ENCODE measurements around the gene BDKRB2. TPM values are rescaled to one million over a fixed set of nuclear protein-coding genes. Genes with fewer than 3 reads are reported as not detected.

The BDKRB2 gene
- polyA plus RNA-seq, 1 donor from 2014 or later = not detected

- H3K79me2 ChIP-seq (replicated peaks; ENCODE audit: insufficient read depth, low read length) = no peaks in the 10 kb centered on the region
- H3K9me3 ChIP-seq (ENCODE audit: low read length) = no peaks in the 10 kb centered on the region
- H3F3A ChIP-seq (ENCODE audit: insufficient read depth, low read length, poor library complexity, severe bottlenecking) = no peaks in the 10 kb centered on the region
- H2AFZ ChIP-seq (ENCODE audit: low read depth, low read length) = no peak overlapping the region
- no peak overlapping the region for H3K9ac ChIP-seq (ENCODE audit: low read length)
- H3K36me3 ChIP-seq (ENCODE audit: insufficient read depth, low read length) = no peaks in the 10 kb centered on the region
- H3K4me2 ChIP-seq (ENCODE audit: low read length) = no peak overlapping the region
- H3K9me2 ChIP-seq (ENCODE audit: insufficient read depth, low read length) = no peaks in the 10 kb centered on the region
- no peak for TF ChIP-seq SMC3 (conservative IDR thresholded peaks at IDR 0.05; ENCODE audit: poor library complexity)
- no peak for TF ChIP-seq CTCF (IDR thresholded peaks at IDR 0.05; ENCODE audit: poor library complexity, severe bottlenecking)
- no peak for TF ChIP-seq EZH2 (IDR thresholded peaks at IDR 0.05; ENCODE audit: borderline replicate concordance, insufficient read depth, low read length, poor library complexity, severe bottlenecking)
- no peak for TF ChIP-seq REST (IDR thresholded peaks at IDR 0.05; ENCODE audit: borderline replicate concordance)
- no peak for TF ChIP-seq MXI1 (conservative IDR thresholded peaks at IDR 0.05; ENCODE audit: poor library complexity, severe bottlenecking)
- TF ChIP-seq EP300 (conservative IDR thresholded peaks at IDR 0.05; ENCODE audit: poor library complexity, severe bottlenecking) = no peak
- no peak for TF ChIP-seq RAD21 (conservative IDR thresholded peaks at IDR 0.05)
- TF ChIP-seq TAF1 (IDR thresholded peaks at IDR 0.05; ENCODE audit: low read depth) = no peak
- no peak for TF ChIP-seq POLR2AphosphoS5 (IDR thresholded peaks at IDR 0.05)
- no peaks in the 10 kb centered on the region for H4K20me1 ChIP-seq (ENCODE audit: insufficient read depth)
- no peak overlapping the region for H3K4me3 ChIP-seq (ENCODE audit: low read length)
- H3K27me3 ChIP-seq (ENCODE audit: insufficient read depth, low read depth, low read length) = no peaks in the 10 kb centered on the region
- no peak overlapping the region for H3K27ac ChIP-seq (ENCODE audit: low read length)
These were observed 8.3 kb downstream of the BDKRB2 start for GRCh38 chr14:96212896-96213295.

- no peak overlapping the region for H3K27ac ChIP-seq (ENCODE audit: low read length)
- no peaks in the 10 kb centered on the region for H3K27me3 ChIP-seq (ENCODE audit: insufficient read depth, low read depth, low read length)
- no peak overlapping the region for H3K4me2 ChIP-seq (ENCODE audit: low read length)
- no peaks in the 10 kb centered on the region for H3F3A ChIP-seq (ENCODE audit: insufficient read depth, low read length, poor library complexity, severe bottlenecking)
- TF ChIP-seq EP300 (conservative IDR thresholded peaks at IDR 0.05; ENCODE audit: poor library complexity, severe bottlenecking) = no peak
- TF ChIP-seq POLR2AphosphoS5 (IDR thresholded peaks at IDR 0.05) = no peak
- TF ChIP-seq SMC3 (conservative IDR thresholded peaks at IDR 0.05; ENCODE audit: poor library complexity) = no peak
- no peak for TF ChIP-seq MXI1 (conservative IDR thresholded peaks at IDR 0.05; ENCODE audit: poor library complexity, severe bottlenecking)
- H3K9me2 ChIP-seq (ENCODE audit: insufficient read depth, low read length) = no peaks in the 10 kb centered on the region
- H4K20me1 ChIP-seq (ENCODE audit: insufficient read depth) = no peaks in the 10 kb centered on the region
- H3K9ac ChIP-seq (ENCODE audit: low read length) = no peak overlapping the region
- no peaks in the 10 kb centered on the region for H3K9me3 ChIP-seq (ENCODE audit: low read length)
- no peak overlapping the region for H2AFZ ChIP-seq (ENCODE audit: low read depth, low read length)
- H3K79me2 ChIP-seq (replicated peaks; ENCODE audit: insufficient read depth, low read length) = no peaks in the 10 kb centered on the region
- no peak overlapping the region for H3K4me3 ChIP-seq (ENCODE audit: low read length)
- H3K36me3 ChIP-seq (ENCODE audit: insufficient read depth, low read length) = no peaks in the 10 kb centered on the region
These were observed 9.3 kb downstream of the BDKRB2 start for GRCh38 chr14:96213871-96214465.
